AG04450 (cell line): Measurements from ENCODE around the gene KLHL29. TPM values are rescaled to one million over a fixed set of nuclear protein-coding genes. Genes with fewer than 3 reads are reported as not detected.

ENCODE experiments used
- CTCF ChIA-PET: fragments of 300-600, 350-600 bp; formaldehyde crosslinking; extraction: SDS; loops from one replicate; lab custom pipeline; 2022; ENCODE audit warnings: antibody characterized with exemption, inconsistent platforms; lab: Charles Lee
- POLR2A ChIA-PET: fragments of 350-600 bp; formaldehyde crosslinking; extraction: SDS; loops from one replicate; lab custom pipeline; 2021; ENCODE audit warnings: antibody characterized with exemption, inconsistent platforms; lab: Yijun Ruan, JAX
- DNase-seq: peaks from one replicate; pipeline ENCODE4 v3.0.0-alpha.2; 2011; ENCODE audit warnings: low read depth, low spot score
- H3K27ac ChIP-seq: one replicate; pipeline ENCODE4 v1.5.1; 2012; ENCODE audit warnings: low read depth, low read length, control low read depth
- H3K27me3 ChIP-seq: one replicate; pipeline ENCODE4 v1.6.0; 2012; ENCODE audit warnings: low read length; ENCODE audit not compliant: control insufficient read depth, insufficient read depth
- H3K4me3 ChIP-seq: 2 replicates; pipeline ENCODE4 v1.5.1; 2011; ENCODE audit warnings: mild to moderate bottlenecking, low read depth, low read length, control low read depth
- H3K9me3 ChIP-seq: 2 replicates; pipeline ENCODE4 v1.5.1; 2012; ENCODE audit warnings: low read length; ENCODE audit not compliant: control insufficient read depth, insufficient read depth
- CTCF ChIP-seq: IDR thresholded peaks from 2 replicates; pipeline ENCODE4 v1.5.1; 2011; ENCODE audit warnings: low read depth, low read length, control low read depth, inconsistent platforms
- polyA plus RNA-seq: library from polyadenylated mRNA; depleted of rRNA; stranded (reverse); fragments of >200 nt; gene quantifications from 2 replicates; pipeline ENCODE4 v1.2.3, GENCODE V29; 2011

KLHL29 gene
- polyA plus RNA-seq, 1 experiment = 3.6 TPM

- POLR2A ChIA-PET = no interaction called here
- no peaks in the 10 kb centered on the region for H3K9me3 ChIP-seq
- no peaks in the 10 kb centered on the region for H3K27me3 ChIP-seq
- CTCF ChIA-PET = no interaction called here
- no peak for TF ChIP-seq CTCF
- no peak overlapping the region for H3K27ac ChIP-seq
- DNase-seq = no peak
- no peak overlapping the region for H3K4me3 ChIP-seq
Measured at GRCh38 chr2:23467618-23468017, 82.6 kb downstream of the KLHL29 start.

DNA sequence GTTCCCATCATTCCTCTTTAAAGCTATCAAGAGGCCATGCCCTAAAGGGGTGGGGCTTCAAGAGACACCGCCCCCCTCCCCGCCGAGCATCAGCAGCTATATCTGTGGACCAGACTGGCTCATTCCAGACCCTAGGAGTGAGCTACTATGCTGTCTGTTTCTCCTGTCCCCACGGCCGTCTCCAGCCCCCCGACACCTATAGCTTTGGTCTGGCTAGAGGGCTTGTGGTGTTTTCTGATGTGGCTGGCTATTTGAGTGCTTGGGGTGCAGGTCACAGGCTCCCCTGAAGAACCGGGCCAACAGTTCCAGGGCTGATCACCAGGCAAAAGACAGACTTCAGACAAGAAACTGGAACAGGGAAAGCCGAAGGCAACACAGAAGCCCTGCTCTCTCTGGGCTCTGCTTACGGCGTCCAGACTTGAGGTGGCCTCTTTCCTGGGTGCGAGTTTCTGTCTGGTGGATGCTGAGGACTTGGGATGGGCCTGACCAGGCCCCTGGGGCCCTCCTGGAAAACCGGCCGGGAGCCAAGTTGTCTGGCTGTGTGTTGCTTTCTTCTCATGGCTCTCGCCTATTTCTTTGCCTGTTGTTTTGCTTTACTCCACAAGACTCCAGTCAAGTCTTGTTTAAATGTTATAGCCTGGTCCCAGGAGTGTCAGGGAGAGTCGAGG, 83.6 kb downstream of the KLHL29 start:
- Histone ChIP-seq H3K4me3 (no peak overlapping the region), H3K9me3 (no peaks in the 10 kb centered on the region), H3K27me3 (no peaks in the 10 kb centered on the region), H3K27ac (no peak overlapping the region)
- POLR2A ChIA-PET = no interaction called here
- CTCF ChIA-PET = no interaction called here
- no peak for TF ChIP-seq CTCF
- no peak for DNase-seq

DNA sequence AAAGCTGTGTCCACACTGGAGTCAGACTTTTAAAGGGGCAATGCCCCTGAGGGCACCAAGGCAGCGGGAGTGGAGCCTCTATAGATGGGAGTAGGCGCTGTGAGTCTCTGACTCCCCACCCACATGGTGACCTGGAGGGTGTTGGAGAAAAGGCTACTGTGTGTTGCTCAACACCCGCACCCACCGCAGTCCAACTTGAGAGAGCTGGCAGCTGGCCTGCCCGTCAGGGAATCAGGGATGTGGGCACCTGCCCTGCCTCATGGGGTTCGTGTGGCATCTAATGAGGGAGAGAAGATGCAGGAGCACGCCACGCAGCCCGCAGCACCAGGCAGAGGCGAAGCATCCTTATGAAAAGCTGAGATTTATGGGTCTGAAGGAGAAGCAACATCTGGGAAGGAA, 84.2 kb downstream of the KLHL29 start:
- POLR2A ChIA-PET = no interaction called here
- H3K27me3 ChIP-seq = no peaks in the 10 kb centered on the region
- H3K9me3 ChIP-seq = no peaks in the 10 kb centered on the region
- H3K4me3 ChIP-seq = no peak overlapping the region
- H3K27ac ChIP-seq = no peak overlapping the region
- CTCF ChIA-PET = no interaction called here
- no peak for DNase-seq
- TF ChIP-seq CTCF = no peak

GRCh38 chr2:23475036-23475435, 90.1 kb downstream of the KLHL29 start:
- TF ChIP-seq CTCF = no peak
- Histone ChIP-seq H3K9me3 (no peaks in the 10 kb centered on the region; the same call in 1 of the 2 replicates), H3K27ac (no peak overlapping the region), H3K27me3 (no peaks in the 10 kb centered on the region), H3K4me3 (no peak overlapping the region)
- POLR2A ChIA-PET = no interaction called here
- CTCF ChIA-PET = no interaction called here
- DNase-seq = no peak

DNA sequence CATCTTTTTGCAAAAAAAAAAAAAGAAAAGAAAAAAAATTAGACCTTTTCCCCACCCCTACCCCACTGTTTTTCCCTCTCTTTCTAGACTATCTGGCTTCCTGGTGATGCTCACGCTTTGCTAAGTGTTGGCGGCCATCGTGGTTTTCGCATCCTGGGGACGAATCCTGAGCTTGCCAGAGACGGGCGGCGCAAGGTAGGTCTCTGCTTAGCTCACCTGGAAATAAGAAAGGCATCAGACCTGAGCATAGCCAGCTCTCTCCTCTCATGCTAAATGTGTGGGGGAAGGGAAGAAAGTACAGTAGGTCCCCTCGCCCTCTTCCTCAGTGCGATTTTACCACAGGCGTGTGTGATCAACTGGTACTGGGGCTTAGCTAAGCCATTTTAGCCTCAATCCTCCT, 90.5 kb downstream of the KLHL29 start:
- DNase-seq = no peak
- Histone ChIP-seq H3K4me3 (no peak overlapping the region), H3K27ac (no peak overlapping the region), H3K27me3 (no peaks in the 10 kb centered on the region), H3K9me3 (no peaks in the 10 kb centered on the region; the same call in 1 of the 2 replicates)
- no peak for TF ChIP-seq CTCF
- ChIA-PET CTCF (no interaction called here), POLR2A (no interaction called here)
